H1 (cell line): ENCODE measurements around the gene EXOC6. TPM values are rescaled to one million over a fixed set of nuclear protein-coding genes. Genes with fewer than 3 reads are reported as not detected.

Experiments
- CTCF ChIA-PET: fragments of 300-600 bp; sonication (Branson Sonifier 250); formaldehyde crosslinking; loops from one replicate; lab custom pipeline; 2021; ENCODE audit not compliant: partially characterized antibody; lab: Charles Lee
- POLR2A ChIA-PET: fragments of 300-600 bp; sonication (Branson Sonifier 250); formaldehyde crosslinking; loops from one replicate; lab custom pipeline; 2021; ENCODE audit warnings: inconsistent platforms; ENCODE audit not compliant: partially characterized antibody; lab: Charles Lee
- DNase-seq, 2 experiments: peaks; one replicate each; pipeline versions ENCODE4 v3.0.0 to v3.0.0-alpha.2; 2010 to 2022; ENCODE audit warnings: low spot score in 2 of 2, low read depth in 1 of 2, mixed read lengths in 1 of 2
- FAIRE-seq: peaks from 2 replicates; lab custom pipeline; 2011; peaks lifted over from hg19 to GRCh38; lab: Jason Lieb, UNC
- H2AFZ ChIP-seq: 2 replicates; pipeline ENCODE4 v1.8.1; 2012; ENCODE audit warnings: low read length, inconsistent platforms
- H2AK5ac ChIP-seq: 2 replicates; pipeline ENCODE4 v1.6.1; 2013; ENCODE audit warnings: low read depth, low read length
- H2BK120ac ChIP-seq: replicated peaks from 2 replicates; pipeline ENCODE3; 2013; ENCODE audit warnings: low read depth, low read length, inconsistent platforms
- H2BK12ac ChIP-seq: 2 replicates; pipeline ENCODE4 v1.6.1; 2013; ENCODE audit warnings: low read depth, low read length
- H2BK15ac ChIP-seq: 2 replicates; pipeline ENCODE4 v1.6.1; 2013; ENCODE audit warnings: low read length
- H2BK20ac ChIP-seq: 2 replicates; pipeline ENCODE4 v1.6.1; 2013; ENCODE audit warnings: low read length
- H2BK5ac ChIP-seq: 2 replicates; pipeline ENCODE4 v1.6.1; 2013; ENCODE audit warnings: low read depth, low read length
- H3K14ac ChIP-seq: 2 replicates; pipeline ENCODE4 v1.6.1; 2013; ENCODE audit warnings: inconsistent platforms; ENCODE audit not compliant: insufficient read length
- H3K18ac ChIP-seq: 2 replicates; pipeline ENCODE4 v1.6.1; 2013; ENCODE audit warnings: low read length; ENCODE audit errors: extremely low read depth
- H3K23ac ChIP-seq: 2 replicates; pipeline ENCODE4 v1.6.1; 2013; ENCODE audit warnings: inconsistent platforms; ENCODE audit not compliant: insufficient read length
- H3K23me2 ChIP-seq: 2 replicates; pipeline ENCODE4 v1.6.1; 2013; ENCODE audit warnings: low read depth, low read length
- H3K27ac ChIP-seq: 2 replicates; pipeline ENCODE4 v1.6.1; 2011; ENCODE audit warnings: low read depth, low read length, inconsistent platforms
- H3K27me3 ChIP-seq, 4 experiments: replicated peaks in 1 of 4; 1 replicate in 1 of 4; 2 replicates in 3 of 4; pipeline versions ENCODE4 v1.6.1 to v1.8.1; 2011 to 2013; ENCODE audit warnings: low read length in 3 of 4, mild to moderate bottlenecking in 3 of 4, inconsistent platforms in 2 of 4, mixed read lengths in 2 of 4, moderate library complexity in 1 of 4; ENCODE audit not compliant: control insufficient read depth in 3 of 4, insufficient read depth in 3 of 4; ENCODE audit errors: extremely low read depth in 1 of 4
- H3K36me3 ChIP-seq, 4 experiments: 2 replicates each; pipeline versions ENCODE4 v1.6.1 to v1.8.1; 2011 to 2013; ENCODE audit warnings: mild to moderate bottlenecking in 4 of 4, low read length in 3 of 4, moderate library complexity in 2 of 4, control low read depth in 1 of 4, inconsistent platforms in 1 of 4; ENCODE audit not compliant: insufficient read depth in 4 of 4, control insufficient read depth in 2 of 4
- H3K4ac ChIP-seq: replicated peaks from 2 replicates; pipeline ENCODE3; 2013; ENCODE audit warnings: low read length, low read depth, mixed read lengths, inconsistent platforms; ENCODE audit not compliant: insufficient read length
- H3K4me1 ChIP-seq, 4 experiments: replicated peaks in 1 of 4; 1 replicate in 1 of 4; 2 replicates in 3 of 4; pipeline versions ENCODE4 v1.6.1 to v1.8.1; 2011 to 2013; ENCODE audit warnings: low read length in 3 of 4, inconsistent platforms in 2 of 4, mixed read lengths in 1 of 4; ENCODE audit not compliant: insufficient read depth in 4 of 4, control insufficient read depth in 3 of 4
- H3K4me2 ChIP-seq, 2 experiments: 2 replicates each; pipeline versions ENCODE4 v1.6.1 to v1.8.1; 2011 to 2013; ENCODE audit warnings: low read depth in 2 of 2, low read length in 2 of 2, control low read depth in 1 of 2, inconsistent platforms in 1 of 2, mild to moderate bottlenecking in 1 of 2; ENCODE audit not compliant: insufficient read depth in 1 of 2
- H3K4me3 ChIP-seq, 4 experiments: fragments of 200-600, 300-600 bp in 1 of 4; sonication (generic), shearing (Covaris generic), sonication (Bioruptor Twin) in 1 of 4; 2 replicates each; pipeline versions ENCODE4 v1.5.1 to v1.8.1; 2011 to 2016; ENCODE audit warnings: low read length in 4 of 4, low read depth in 3 of 4, control low read depth in 2 of 4, inconsistent platforms in 2 of 4, mild to moderate bottlenecking in 2 of 4, mixed read lengths in 1 of 4, moderate library complexity in 1 of 4; ENCODE audit not compliant: insufficient read depth in 2 of 4; ENCODE audit errors: extremely low read depth in 1 of 4
- H3K56ac ChIP-seq: replicated peaks from 2 replicates; pipeline ENCODE3; 2013; ENCODE audit warnings: low read depth, mild to moderate bottlenecking, mixed read lengths, low read length, inconsistent platforms; ENCODE audit not compliant: insufficient read length
- H3K79me1 ChIP-seq: 2 replicates; pipeline ENCODE4 v1.6.1; 2013; ENCODE audit warnings: low read depth, low read length, control low read depth
- H3K79me2 ChIP-seq, 2 experiments: 2 replicates each; pipeline versions ENCODE4 v1.6.1 to v1.8.1; 2012 to 2013; ENCODE audit warnings: low read length in 2 of 2, mild to moderate bottlenecking in 2 of 2, inconsistent platforms in 1 of 2; ENCODE audit not compliant: insufficient read depth in 2 of 2, control insufficient read depth in 1 of 2
- H3K9ac ChIP-seq, 4 experiments: replicated peaks in 1 of 4; 1 replicate in 1 of 4; 2 replicates in 3 of 4; pipeline versions ENCODE4 v1.6.1 to v1.8.1; 2011 to 2013; ENCODE audit warnings: low read depth in 3 of 4, low read length in 3 of 4, control low read depth in 2 of 4, mild to moderate bottlenecking in 2 of 4, moderate library complexity in 2 of 4, inconsistent platforms in 1 of 4; ENCODE audit errors: extremely low read depth in 1 of 4
- H3K9me3 ChIP-seq, 2 experiments: 2 replicates each; pipeline versions ENCODE4 v1.6.1 to v1.8.1; 2012 to 2013; ENCODE audit warnings: mild to moderate bottlenecking in 2 of 2, moderate library complexity in 2 of 2, control low read depth in 1 of 2, inconsistent platforms in 1 of 2, low read depth in 1 of 2, low read length in 1 of 2, mixed read lengths in 1 of 2; ENCODE audit not compliant: insufficient read depth in 2 of 2
- H4K20me1 ChIP-seq, 2 experiments: replicated peaks in 1 of 2; 2 replicates each; pipeline versions ENCODE3 to v1.8.1; 2011 to 2013; ENCODE audit warnings: inconsistent platforms in 2 of 2, low read length in 2 of 2, mild to moderate bottlenecking in 1 of 2; ENCODE audit not compliant: insufficient read depth in 2 of 2, control insufficient read depth in 1 of 2
- H4K5ac ChIP-seq: 2 replicates; pipeline ENCODE4 v1.6.1; 2013; ENCODE audit warnings: low read length, low read depth, mixed read lengths, inconsistent platforms; ENCODE audit not compliant: insufficient read length
- H4K8ac ChIP-seq: 2 replicates; pipeline ENCODE4 v1.8.0; 2013; ENCODE audit warnings: mild to moderate bottlenecking, moderate library complexity, low read length, inconsistent platforms; ENCODE audit not compliant: insufficient read depth; ENCODE audit errors: extremely low read depth
- H4K91ac ChIP-seq: replicated peaks from 2 replicates; pipeline ENCODE3; 2013; ENCODE audit warnings: low read length, mixed read lengths, inconsistent platforms; ENCODE audit not compliant: insufficient read length
- EZH2 ChIP-seq: fragments of 200-600 bp; sonication (generic); IDR thresholded peaks from 2 replicates; pipeline ENCODE4 v1.7.1; 2012; ENCODE audit warnings: low read depth, mild to moderate bottlenecking, moderate library complexity, low read length, inconsistent platforms; ENCODE audit not compliant: severe bottlenecking
- HDAC6 ChIP-seq: IDR thresholded peaks from one replicate; pipeline ENCODE4 v1.7.1; 2012; ENCODE audit warnings: low read depth, mild to moderate bottlenecking, inconsistent platforms, low read length, moderate library complexity
- RBBP5 ChIP-seq: IDR thresholded peaks from 2 replicates; pipeline ENCODE4 v1.7.1; 2012; ENCODE audit warnings: low read depth, mild to moderate bottlenecking, inconsistent platforms, low read length, moderate library complexity, borderline replicate concordance
- RFX5 ChIP-seq: IDR thresholded peaks from 2 replicates; pipeline ENCODE4 v1.6.1; 2011; ENCODE audit warnings: low read depth, low read length, improper control_type of control experiment, borderline replicate concordance
- RXRA ChIP-seq: IDR thresholded peaks from 2 replicates; pipeline ENCODE4 v1.6.1; 2011; ENCODE audit warnings: low read depth, mild to moderate bottlenecking, low read length, moderate library complexity; ENCODE audit not compliant: insufficient read depth
- SP4 ChIP-seq: IDR thresholded peaks from 2 replicates; pipeline ENCODE4 v1.6.1; 2012; ENCODE audit warnings: low read length, inconsistent platforms
- SUZ12 ChIP-seq: fragments of 200-600 bp; sonication (generic); IDR thresholded peaks from 2 replicates; pipeline ENCODE4 v1.6.1; 2012; ENCODE audit warnings: mild to moderate bottlenecking, inconsistent platforms, low read length, moderate library complexity, mixed read lengths
- TCF12 ChIP-seq: IDR thresholded peaks from 2 replicates; pipeline ENCODE4 v1.6.1; 2011; ENCODE audit warnings: low read depth, mild to moderate bottlenecking, low read length
- ZNF274 ChIP-seq: IDR thresholded peaks from 2 replicates; pipeline ENCODE4 v1.7.0; 2012; ENCODE audit warnings: low read length, borderline replicate concordance; ENCODE audit errors: extremely low read depth
- WGBS, 2 experiments: shearing (Covaris generic) in 1 of 2; methylation state at CpG; one replicate each; pipeline versions ENCODE4 v1.1.6 to v1.1.7; 2013 to 2015; ENCODE audit warnings: low lambda C conversion rate in 2 of 2, mixed read lengths in 2 of 2, inconsistent platforms in 1 of 2, low coverage in 1 of 2, missing lambda C conversion rate in 1 of 2; ENCODE audit not compliant: insufficient replicate concordance in 2 of 2, insufficient coverage in 1 of 2, insufficient read length in 1 of 2; ENCODE audit errors: extremely low coverage in 1 of 2, missing lambda C conversion rate in 1 of 2; 5-methylcytosine and 5-hydroxymethylcytosine counted together
- polyA plus RNA-seq, 7 experiments: library from polyadenylated mRNA; depleted of rRNA in 3 of 7; stranded (reverse) in 5 of 7; unstranded in 2 of 7; fragments of >200 nt in 5 of 7; fragments of 200-250 nt in 2 of 7; gene quantifications; 1 replicate in 5 of 7; 2 replicates in 1 of 7; 4 replicates in 1 of 7; pipeline versions ENCODE4 v1.2.1 to v1.2.3, GENCODE V29; 2011 to 2013; ENCODE audit warnings: missing spikeins in 2 of 7, mixed read lengths in 2 of 7
- total RNA-seq: library from RNA; stranded (reverse); fragmentation: NEBNext Ultra II Directional; extraction: Animal tissue kit (Norgen Biotek cat#: 25700); gene quantifications from 2 replicates; pipeline ENCODE4 v1.2.1, GENCODE V29; 2021

The EXOC6 gene
- total and polyA plus RNA-seq, 2 of the 8 experiments (the other 6 are each of a cell fraction or from before 2014, with no cell fraction given): 1.7 to 4.5 TPM

GRCh38 chr10:93032105-93032808 lies 183.9 kb downstream of the EXOC6 start:
- ChIA-PET CTCF (interaction anchor here (0.8 to 0.9 kb wide), 3 partner anchors 39 to 94 kb away, joined by 3 read pairs; no protein-coding TSS in a partner anchor), POLR2A (no interaction called here)
- H3K23me2 ChIP-seq: no peaks in the 10 kb centered on the region
- H3K23ac ChIP-seq: no peak overlapping the region
- DNase-seq (no peak), FAIRE-seq (no peak)
- no peak overlapping the region for H2BK5ac ChIP-seq
- H3K27ac ChIP-seq: no peak overlapping the region
- H3K14ac ChIP-seq: no peak overlapping the region
- no peak overlapping the region for H3K4me2 ChIP-seq
- no peaks in the 10 kb centered on the region for H3K79me1 ChIP-seq
- TF ChIP-seq RBBP5 (no peak), HDAC6 (no peak), RXRA (no peak), SUZ12 (no peak), ZNF274 (no peak), RFX5 (no peak), EZH2 (no peak), TCF12 (no peak), SP4 (no peak)
- H2BK12ac ChIP-seq: no peak overlapping the region
- H4K8ac ChIP-seq: no peak overlapping the region
- no peak overlapping the region for H3K4me3 ChIP-seq
- no peak overlapping the region for H3K4ac ChIP-seq
- H2AK5ac ChIP-seq: no peak overlapping the region
- no peak overlapping the region for H3K18ac ChIP-seq
- peaks cover 0 to 8% (median 3%) of the 10 kb centered on the region in 4 experiments; a peak in 4 of 7 replicates for H3K4me1 ChIP-seq
- no peak overlapping the region for H2BK15ac ChIP-seq
- no peak overlapping the region for H2BK120ac ChIP-seq
- no peak overlapping the region for H2BK20ac ChIP-seq
- no peaks in the 10 kb centered on the region for H3K27me3 ChIP-seq
- no peaks in the 10 kb centered on the region for H3K79me2 ChIP-seq
- H4K5ac ChIP-seq: no peak overlapping the region
- H3K9ac ChIP-seq: no peak overlapping the region
- no peak overlapping the region for H3K56ac ChIP-seq
- H4K91ac ChIP-seq: no peak overlapping the region
- H4K20me1 ChIP-seq: no peaks in the 10 kb centered on the region
- H3K36me3 ChIP-seq: no peaks in the 10 kb centered on the region
- no peak overlapping the region for H2AFZ ChIP-seq
- WGBS, 2 experiments: 95% methylated on average over 5 of the region's 5 CpGs; no CpG with 5 or more reads in 1 of the 2 experiments
- H3K9me3 ChIP-seq: no peaks in the 10 kb centered on the region
